Upper lobe of right lung (tissue), 1 donor: ENCODE measurements around the gene DUSP10. TPM values are rescaled to one million over a fixed set of nuclear protein-coding genes. Genes with fewer than 3 reads are reported as not detected.

ENCODE experiments used
- ATAC-seq: fragments of 200-7000 bp; cut with Tn5 transposase; one replicate; pipeline ENCODE4 v1.9.1; 2020; ENCODE audit warnings: mild to moderate bottlenecking, moderate library complexity
- DNase-seq: peaks from one replicate; pipeline ENCODE4 v3.0.0-alpha.2; 2020
- H3K27ac ChIP-seq: fragments of 200-600 bp; one replicate; pipeline ENCODE4 v1.8.0; 2022
- H3K27me3 ChIP-seq: fragments of 200-600 bp; one replicate; pipeline ENCODE4 v1.8.0; 2022; ENCODE audit warnings: mild to moderate bottlenecking
- H3K36me3 ChIP-seq: fragments of 200-600 bp; one replicate; pipeline ENCODE4 v1.8.0; 2022
- H3K4me1 ChIP-seq: fragments of 200-600 bp; one replicate; pipeline ENCODE4 v1.8.0; 2022
- H3K4me3 ChIP-seq: fragments of 200-600 bp; one replicate; pipeline ENCODE4 v1.8.0; 2022; ENCODE audit warnings: mild to moderate bottlenecking
- H3K9me3 ChIP-seq: fragments of 200-600 bp; one replicate; pipeline ENCODE4 v1.8.0; 2022
- CTCF ChIP-seq: fragments of 200-600 bp; IDR thresholded peaks from one replicate; pipeline ENCODE4 v1.8.0; 2022; ENCODE audit warnings: antibody characterized with exemption
- intact Hi-C: fragments of 100-400 bp; cut with DNase I; formaldehyde crosslinking; loops from one replicate; pipeline ENCODE4 v1.11.0; 2022
- total RNA-seq: library from RNA; stranded (reverse); fragmentation: NEBNext Ultra II Directional; extraction: Animal tissue kit (Norgen Biotek cat#: 25700); gene quantifications from one replicate; pipeline ENCODE4 v1.2.1, GENCODE V29; 2021
- donor health status: DM: no; HTN: yes; CAD: no; lungs with severe emphysema.

The DUSP10 gene
- total RNA-seq, 1 donor from 2014 or later = 8.2 TPM

DNA sequence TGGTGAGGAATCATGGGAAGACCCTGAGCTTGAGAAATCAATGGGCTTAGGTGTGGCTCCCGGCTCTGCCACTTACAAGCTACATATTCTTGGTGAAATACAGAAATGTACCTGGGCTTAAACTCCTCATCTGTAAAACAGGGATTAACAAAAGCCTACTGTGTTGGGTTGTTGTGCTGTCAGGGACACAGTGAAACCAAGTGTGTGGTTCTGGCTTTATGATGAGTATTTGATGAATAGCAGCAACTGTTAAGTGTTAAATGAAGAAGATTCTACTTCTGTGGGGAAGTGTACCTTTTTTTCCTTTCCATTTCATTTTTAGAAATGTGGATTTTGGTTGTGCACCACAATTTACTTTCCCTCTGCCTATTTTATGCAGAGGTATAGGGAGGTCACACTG is 41.1 kb upstream of the DUSP10 start:
- no peak for TF ChIP-seq CTCF
- H3K4me1 ChIP-seq = peaks cover 6% of the 10 kb centered on the region
- no peak overlapping the region for H3K4me3 ChIP-seq
- no peaks in the 10 kb centered on the region for H3K27me3 ChIP-seq
- DNase-seq = no peak
- H3K27ac ChIP-seq = no peak overlapping the region
- intact Hi-C loops = no loop called here
- ATAC-seq = no peak
- H3K36me3 ChIP-seq = no peaks in the 10 kb centered on the region
- no peaks in the 10 kb centered on the region for H3K9me3 ChIP-seq

DNA sequence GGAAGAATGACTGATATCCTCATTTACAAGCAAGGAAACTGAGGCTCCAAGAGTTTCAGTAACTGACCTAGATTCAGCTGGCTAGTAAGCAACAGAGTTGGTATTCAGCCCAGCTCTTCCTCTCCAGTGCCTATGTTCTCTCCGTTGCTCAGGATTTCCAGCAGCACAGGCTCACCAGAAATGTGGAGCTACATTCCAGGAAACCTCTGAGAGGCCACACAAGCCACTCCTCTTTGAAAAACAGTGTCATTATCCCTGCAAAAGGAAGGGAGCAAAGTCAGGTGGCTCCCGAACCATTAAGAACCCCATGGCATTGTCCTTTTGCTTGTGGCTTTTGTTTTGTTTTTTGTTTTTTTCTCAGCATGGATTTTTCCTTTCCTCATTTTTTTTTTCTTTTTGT is 40.6 kb upstream of the DUSP10 start:
- peaks cover 9% of the 10 kb centered on the region for H3K4me1 ChIP-seq
- DNase-seq = no peak
- intact Hi-C loops = no loop called here
- peak; percentile 8 for ATAC-seq
- no peak for TF ChIP-seq CTCF
- no peaks in the 10 kb centered on the region for H3K9me3 ChIP-seq
- no peak overlapping the region for H3K27ac ChIP-seq
- no peaks in the 10 kb centered on the region for H3K36me3 ChIP-seq
- no peaks in the 10 kb centered on the region for H3K27me3 ChIP-seq
- no peak overlapping the region for H3K4me3 ChIP-seq

DNA sequence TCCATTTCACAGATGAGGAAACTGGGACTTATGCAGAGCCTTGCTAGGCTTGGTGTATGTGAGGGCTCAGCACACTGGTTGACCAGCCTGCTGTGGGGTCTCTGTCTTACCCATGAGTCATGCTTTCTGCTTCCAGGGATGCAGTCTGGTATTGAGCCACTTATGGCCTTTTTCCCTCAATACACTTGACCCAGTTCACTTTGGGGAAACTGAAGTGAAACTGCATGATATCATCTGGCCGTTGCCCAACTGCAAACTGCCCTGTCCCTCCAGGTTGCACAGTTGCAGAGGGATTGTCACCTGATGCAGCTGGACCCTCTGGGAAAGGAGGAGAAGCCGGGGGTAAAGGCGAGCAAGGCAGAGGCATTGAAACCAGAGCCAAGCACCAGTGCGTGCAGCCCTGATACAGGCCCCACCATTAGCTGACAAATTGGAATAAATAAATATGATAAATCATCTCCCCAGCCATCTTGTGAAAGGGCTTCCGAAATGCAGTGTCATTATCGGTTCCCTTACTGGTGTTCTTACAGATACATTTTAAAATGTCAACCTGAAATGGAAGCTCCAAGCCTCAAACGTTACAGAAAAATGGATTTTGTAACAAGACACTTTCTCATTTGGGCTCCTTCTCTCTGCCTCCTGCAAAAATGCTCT is 39.3 kb upstream of the DUSP10 start:
- Histone ChIP-seq H3K9me3 (no peaks in the 10 kb centered on the region), H3K27me3 (no peaks in the 10 kb centered on the region), H3K27ac (peak overlapping the region; percentile 26), H3K4me3 (no peak overlapping the region), H3K36me3 (no peaks in the 10 kb centered on the region), H3K4me1 (peaks cover 9% of the 10 kb centered on the region)
- intact Hi-C loops = no loop called here
- DNase-seq (peak; percentile 69), ATAC-seq (peak; percentile 81)
- no peak for TF ChIP-seq CTCF

DNA sequence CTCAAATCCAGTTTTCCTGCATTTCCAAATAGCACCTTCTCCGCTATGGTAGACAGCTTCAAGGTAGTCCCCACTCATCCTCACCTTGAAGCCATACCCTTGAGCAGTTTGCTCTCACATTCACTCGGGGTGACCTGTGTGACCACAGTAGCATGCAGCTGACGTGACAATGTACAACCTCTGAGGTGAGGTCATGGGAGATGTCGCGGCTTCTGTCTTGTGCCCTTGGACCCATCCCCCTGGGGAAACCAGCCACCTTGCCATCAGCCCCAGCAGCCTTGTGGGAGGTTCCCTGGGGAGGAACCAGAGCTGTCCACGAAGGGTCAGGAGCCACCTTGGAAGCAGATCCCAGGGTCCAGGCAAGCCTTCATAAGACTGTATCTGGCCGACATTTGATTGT is 38.3 kb upstream of the DUSP10 start:
- Histone ChIP-seq H3K27me3 (no peaks in the 10 kb centered on the region), H3K9me3 (no peaks in the 10 kb centered on the region), H3K4me3 (no peak overlapping the region), H3K36me3 (no peaks in the 10 kb centered on the region), H3K4me1 (peaks cover 9% of the 10 kb centered on the region), H3K27ac (no peak overlapping the region)
- TF ChIP-seq CTCF = no peak
- no peak for DNase-seq
- ATAC-seq = no peak
- intact Hi-C loops = no loop called here

DNA sequence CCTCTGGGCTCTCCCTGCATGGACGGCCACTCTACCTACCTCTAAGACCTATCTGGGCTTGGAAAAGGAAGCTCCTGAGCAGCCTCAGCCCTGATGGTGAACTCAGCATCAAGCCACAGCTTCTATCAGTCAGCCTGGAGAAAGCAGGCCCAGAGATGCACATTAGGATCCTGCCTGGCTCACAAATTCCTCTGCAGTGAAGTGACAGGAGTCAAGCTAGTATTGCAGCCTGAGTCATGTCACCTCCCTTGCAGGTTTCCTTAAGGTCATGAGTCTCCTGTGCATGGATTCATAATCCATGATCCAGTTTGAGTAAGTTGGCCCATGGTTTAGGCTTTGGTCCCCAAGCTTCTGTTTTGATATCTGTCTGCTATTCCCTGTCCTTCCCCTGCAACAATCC is 37.9 kb upstream of the DUSP10 start:
- H3K4me3 ChIP-seq = no peak overlapping the region
- no peak for TF ChIP-seq CTCF
- no peaks in the 10 kb centered on the region for H3K27me3 ChIP-seq
- intact Hi-C loops = no loop called here
- H3K36me3 ChIP-seq = no peaks in the 10 kb centered on the region
- H3K27ac ChIP-seq = no peak overlapping the region
- no peaks in the 10 kb centered on the region for H3K9me3 ChIP-seq
- DNase-seq (no peak), ATAC-seq (no peak)
- peaks cover 9% of the 10 kb centered on the region for H3K4me1 ChIP-seq
